ENCODE measurements around the gene AUTS2.
"Not testable (repeated sequence)": the region's sequence is repeated elsewhere in the genome, so short reads cannot be mapped to it uniquely, and the experiment has no call there.

The AUTS2 gene

DNA sequence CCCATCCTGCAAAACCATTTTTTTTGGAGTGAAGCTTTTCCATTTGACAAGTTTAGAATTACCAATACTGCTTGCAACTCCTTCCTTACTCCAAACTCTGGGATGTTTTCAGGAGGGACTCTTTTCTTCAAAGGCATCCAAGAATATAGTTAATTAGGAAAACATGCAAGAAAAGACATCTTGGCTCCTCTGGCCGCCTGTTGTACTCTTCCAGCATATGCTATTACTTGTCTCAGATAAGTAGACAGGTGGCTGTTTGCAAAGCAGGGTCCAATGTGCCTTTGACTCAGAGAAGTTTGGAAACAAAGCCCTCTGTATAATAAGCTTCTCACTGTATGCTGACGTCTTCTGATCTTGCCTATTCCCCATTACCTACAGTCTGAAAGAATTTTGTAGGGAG lies 746.5 kb downstream of the AUTS2 start:
- DNase-seq: no peak

DNA sequence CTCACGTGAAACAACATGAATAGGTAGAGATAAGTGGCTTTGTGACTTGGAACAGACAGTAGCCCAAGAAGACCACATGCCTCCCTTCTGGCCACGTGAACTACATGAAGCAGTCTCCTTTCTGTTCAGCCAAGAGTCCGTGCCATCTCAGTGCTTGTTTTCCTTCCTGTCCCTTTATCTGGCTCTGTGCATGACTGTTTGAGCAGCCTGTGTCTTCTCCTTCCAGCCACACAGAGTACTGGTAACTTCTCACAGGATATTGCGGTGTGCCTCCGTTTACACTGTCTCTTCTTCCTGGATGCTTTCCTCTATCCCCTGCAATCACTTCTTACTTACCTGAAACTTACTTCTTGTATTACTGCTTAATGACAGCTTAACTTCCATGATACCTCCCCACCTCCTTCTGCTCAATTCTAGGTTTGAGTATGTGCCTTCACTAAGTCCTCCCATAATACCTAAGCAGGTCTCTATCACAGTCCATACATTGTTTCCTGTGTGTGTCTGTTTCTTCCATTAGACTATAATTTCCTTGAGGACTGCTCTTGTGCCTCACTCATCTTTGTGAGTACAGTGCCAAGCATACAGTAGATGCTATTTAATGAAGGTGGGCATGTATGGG lies 748.7 kb downstream of the AUTS2 start:
- no peak for DNase-seq

DNA sequence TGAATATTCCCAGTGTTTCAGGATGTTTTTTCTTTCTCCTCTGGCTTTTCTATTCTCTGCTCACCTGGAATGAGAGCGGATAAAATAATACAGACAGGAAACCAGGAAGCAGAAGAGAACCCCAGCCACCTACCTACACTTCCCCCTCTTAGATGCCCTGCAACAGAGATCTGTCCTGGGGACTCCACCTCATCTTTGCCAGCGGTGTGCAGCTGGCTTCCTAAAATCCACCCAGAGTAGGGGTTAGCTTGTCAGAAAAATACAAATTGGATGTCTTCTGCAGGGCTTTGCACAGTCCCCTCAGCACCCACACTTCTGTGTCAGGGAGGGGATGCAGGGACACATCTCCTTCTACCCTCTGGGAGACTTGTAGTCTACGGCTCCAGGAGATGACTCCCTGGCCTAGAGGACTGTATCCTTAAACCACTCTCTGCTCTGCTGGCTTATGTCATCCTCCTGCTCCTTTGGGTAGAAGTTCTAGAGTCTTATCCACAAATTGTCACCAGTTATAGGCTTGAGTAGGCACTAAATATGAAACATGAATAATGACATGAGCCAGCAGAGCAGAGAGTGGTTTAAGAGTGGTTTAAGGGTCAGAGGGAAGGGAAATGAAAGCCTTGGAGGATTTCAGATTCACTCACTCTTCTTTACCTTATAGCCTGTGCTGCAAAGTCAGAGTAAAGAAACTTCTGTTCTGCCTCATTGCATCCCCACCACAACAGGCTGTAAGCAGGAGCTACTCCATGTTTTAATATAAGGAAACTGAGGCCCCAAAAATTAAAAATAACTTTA lies 749.4 kb downstream of the AUTS2 start:
- no peak for DNase-seq

DNA sequence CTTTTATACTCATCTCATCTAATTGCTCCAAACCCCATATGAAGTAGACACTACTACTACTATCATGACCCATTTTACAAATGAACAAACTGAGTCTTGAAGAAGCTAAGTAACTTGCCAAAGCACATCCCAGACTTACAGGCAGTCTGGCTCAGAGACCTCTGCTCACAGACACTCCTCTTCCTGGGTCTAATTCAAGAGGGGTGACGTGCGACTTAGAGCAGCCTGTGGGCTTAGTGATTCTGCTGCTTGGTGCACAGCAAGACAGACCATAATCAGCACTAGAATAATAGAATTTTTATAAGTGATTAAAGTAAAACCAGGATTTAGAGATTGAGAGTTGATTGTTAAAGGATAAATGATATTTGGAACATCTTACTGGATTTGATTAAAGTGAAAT lies 750.8 kb downstream of the AUTS2 start:
- no peak for DNase-seq

DNA sequence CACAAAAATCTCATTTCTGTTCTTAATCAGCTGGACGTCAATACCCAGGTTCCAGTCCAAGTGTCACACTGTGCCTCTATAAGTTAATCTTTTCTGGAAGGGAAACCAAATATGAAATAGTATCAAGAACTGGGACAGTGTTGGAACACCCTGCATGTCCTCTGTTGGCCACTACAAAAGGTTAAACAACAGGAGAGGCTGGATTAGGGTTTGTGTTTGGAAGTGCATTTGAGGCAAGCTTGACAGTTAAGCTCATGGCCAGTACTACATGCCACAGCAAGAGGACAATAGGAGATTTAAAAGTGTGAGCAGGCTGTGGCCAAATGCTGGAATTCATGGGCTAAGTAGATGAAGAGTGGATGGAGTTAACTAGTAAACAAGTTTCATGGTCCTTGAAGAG lies 751.5 kb downstream of the AUTS2 start:
- DNase-seq: no peak

DNA sequence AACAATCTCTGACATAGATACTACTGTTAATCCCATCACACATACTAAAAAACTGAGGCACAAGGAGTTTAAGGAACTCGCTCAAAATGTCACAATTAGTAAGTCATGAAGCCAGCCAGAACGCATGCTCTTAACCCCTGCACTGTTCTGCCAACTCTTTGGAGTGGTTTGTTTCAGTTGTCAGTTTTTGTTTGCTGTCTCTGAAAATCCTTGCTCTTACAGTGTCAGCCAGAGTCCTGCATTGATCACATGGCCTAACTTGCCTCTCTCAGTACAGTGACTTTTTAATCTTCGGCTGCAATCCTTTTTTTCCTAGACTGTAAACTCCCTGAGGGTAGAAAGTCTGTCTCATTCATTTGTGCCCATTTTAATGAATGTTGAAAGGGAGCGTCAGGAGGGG lies 753.8 kb downstream of the AUTS2 start:
- no peak for DNase-seq

DNA sequence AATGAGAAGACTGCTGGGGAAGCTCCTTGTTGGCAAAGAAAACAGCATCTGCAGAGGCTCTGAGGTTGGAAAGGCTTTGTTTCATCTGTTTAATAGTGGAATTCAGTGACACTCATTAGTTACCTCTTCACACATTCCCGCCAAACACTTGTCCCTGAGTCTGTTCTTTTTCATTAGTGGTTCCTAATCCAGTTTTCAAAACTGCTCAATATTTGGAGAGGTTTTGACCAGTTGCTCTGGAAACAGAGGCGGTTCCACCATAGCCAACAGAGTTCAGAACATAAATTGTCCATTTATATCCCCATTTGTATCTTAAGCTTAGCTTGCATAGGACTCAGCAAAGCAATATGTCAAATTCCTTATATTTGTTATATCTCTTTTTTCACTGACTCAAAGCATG lies 754.6 kb downstream of the AUTS2 start:
- DNase-seq: no peak

DNA sequence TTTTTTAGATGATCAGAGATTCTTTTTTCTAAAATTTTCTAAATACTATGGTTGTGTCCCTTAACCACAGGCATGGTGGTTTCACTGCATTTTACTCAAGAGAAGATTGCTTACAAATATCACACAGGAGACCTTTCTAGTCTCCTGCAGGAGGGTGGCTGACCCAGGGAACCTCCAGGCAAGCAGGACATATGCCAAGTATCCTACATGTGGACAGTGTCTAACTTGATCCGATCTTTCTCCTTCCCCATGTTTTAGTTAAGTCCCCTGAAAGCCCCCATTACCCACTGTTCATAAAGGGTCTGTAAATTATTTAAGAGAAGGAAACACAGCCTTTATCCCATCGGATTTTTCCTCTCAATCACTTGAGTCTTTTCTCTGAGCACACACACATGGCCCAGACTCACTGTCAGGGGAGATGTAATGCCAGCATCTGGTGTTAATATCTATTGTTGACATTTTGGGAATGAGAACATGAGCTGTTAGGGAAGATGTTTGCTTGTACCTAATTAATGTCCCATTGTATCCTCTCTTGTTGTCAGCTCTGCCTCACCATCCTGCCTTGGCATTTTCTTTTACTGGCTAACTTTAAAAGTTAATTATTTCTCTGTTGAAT lies 755.2 kb downstream of the AUTS2 start:
- DNase-seq: no peak

DNA sequence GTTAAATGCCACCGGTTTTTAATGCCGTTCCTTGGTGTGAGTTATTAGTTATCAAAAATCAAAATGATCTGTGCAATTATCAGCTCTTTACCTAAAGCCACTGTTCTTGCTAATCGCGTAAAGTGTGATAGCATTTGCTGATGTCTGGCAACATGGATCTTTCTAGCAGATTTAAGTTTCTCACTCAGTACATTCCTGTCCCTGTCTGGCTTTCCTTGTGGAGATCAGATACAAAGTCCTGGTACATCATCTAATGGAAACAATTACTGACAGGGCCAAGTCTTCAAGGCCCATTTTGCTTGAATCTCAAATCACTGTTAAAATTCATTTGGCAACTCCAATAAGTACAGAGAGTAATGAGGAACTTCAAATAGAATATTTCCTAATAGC lies 755.7 kb downstream of the AUTS2 start:
- no peak for DNase-seq

DNA sequence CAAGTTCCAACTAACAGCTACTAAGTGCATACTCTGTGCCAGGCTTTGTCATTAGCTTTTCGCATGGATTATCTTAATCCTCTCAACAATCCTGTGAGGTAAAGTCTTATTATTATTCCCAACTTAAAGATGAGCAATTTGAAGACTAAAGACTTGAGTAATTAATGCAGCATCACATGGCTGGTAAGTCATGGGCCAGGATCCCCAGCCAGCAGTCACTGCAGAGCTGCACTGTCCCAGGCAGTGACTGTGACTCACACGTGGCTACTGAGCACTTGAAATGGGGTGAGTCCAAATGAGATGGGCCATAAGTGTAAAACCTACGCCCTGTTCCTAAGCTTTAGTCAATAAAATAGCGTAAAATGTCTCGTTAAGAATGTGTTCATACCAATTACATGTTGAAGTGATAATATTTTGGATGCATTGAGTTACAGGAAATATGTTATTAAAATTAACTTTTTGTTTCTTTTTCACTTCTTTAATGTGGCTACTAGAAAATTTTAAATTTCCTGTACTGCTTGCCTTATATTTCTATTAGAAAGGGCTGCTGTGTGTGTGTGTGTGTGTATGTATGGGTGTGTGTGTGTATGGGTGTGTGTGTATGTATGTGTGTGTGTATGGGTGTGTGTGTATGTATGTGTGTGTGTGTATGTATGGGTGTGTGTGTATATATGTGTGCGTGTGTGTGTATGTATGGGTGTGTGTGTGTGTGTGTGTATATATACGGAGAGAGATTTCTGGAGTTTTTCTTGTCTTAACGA lies 756.3 kb downstream of the AUTS2 start:
- DNase-seq: no peak

DNA sequence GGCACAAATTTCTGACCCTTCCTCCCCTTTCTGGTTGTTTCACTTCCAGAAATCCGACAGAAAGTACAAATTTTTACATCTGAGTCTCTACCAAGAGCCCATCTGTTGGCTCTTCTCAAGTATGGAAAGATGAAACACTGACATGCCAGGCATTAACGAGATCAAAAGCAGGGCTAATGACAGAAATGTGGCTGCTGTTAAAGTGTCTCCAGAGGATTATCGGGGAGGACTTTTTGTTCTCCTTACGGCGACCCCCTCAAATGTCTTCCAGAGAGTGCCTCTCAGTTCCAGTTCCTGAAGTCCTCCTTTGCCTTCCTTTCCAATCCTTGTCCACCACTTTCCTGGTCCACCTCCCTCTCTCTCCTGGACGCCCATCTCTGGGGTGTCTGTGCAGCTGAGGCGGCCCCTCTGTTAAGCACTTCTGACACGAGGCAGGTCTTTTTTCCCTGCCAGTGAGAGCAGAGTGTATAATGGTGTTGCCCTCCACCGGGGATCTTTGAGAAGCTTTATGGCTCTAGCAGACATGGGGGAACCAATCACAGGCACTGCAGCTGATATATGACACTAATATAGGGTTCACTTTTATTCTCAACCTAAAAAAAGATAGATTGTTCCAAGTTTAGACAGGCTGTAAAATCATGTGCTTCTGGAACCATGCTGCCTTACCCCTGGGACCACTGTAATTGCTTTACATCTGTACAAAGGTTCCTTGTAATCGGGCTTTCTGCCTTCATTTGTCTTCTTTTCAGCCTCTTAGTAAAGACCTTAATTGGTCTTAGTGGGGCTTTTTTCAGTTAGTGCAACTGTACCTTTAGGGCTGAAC lies 757.1 kb downstream of the AUTS2 start:
- no peak for DNase-seq

DNA sequence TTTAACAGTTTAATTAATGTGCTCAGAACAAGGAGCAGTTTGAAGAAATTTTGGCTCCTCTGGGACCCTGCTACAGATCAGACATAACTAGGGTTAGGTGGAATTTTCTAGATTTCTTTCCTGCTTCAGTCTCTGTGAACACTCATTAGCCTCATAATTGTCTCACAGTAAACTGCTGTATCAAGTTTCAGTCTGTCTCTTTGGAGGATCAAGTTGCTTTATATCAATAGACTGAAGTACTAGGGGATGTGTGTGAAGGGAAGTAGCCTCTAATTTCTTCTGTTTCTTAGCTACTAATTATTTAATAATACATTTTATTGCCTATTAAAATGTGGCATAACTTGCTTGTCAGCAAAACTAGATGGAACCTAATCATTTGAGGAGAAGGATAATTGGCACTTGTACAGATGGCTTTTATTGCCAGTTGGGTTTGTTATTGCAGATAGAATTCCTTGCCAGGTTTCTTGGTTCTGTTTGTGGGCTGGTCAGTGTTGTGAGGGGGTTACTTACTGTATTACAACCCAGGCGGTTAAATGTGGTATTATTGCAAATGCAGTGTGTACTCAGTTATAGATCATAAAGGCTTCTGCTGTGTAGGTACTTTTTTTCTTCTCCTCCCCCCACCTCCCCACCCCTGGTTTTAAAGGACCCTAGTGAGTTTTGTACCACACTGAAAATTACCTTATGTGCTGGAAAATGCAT lies 758.0 kb downstream of the AUTS2 start:
- no peak for DNase-seq

DNA sequence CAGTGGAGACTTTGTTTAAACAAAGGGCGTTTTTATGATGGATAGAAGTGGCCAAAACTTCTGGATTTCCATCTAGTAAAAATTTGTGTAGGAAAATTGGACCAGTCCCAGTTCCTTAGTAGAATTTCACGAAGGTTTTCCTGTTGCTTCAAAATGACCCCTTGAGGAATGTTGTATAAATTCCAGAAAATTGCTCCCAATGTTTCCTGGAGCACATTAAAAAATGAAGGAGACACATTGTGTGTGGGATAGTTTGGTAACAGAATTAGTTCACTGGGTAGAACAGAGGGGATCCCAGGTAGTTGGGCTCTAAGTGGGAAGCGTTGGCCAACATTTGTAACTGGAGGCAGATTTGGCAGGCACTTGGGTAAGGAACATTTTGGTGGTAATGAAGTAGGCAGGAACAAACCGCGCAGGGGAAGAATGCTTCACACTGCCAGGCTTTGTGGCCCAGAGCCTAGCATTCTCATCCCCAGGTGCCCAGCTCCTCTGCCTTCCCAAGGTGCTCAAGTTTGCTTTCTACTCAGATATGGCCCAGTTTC lies 758.6 kb downstream of the AUTS2 start:
- DNase-seq: no peak

DNA sequence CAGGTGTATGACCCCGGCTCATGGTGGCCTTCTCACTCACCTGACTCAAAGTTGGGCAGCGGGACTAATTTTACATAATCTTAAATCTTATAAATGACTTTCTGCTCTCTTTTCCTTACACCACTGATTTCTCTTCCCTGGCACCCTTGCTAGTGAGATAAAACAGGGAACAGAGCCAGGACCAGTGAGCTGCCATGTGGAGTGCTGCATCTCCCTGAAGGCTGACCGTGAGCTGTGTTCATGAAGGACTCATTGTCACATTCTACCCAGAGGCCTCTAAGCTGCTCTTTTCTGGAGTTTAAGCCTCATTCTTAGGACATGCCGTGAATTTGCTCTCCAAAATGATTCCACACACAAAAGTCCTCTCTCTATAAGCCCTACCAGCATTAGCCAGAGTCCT lies 762.3 kb downstream of the AUTS2 start:
- DNase-seq: no peak

DNA sequence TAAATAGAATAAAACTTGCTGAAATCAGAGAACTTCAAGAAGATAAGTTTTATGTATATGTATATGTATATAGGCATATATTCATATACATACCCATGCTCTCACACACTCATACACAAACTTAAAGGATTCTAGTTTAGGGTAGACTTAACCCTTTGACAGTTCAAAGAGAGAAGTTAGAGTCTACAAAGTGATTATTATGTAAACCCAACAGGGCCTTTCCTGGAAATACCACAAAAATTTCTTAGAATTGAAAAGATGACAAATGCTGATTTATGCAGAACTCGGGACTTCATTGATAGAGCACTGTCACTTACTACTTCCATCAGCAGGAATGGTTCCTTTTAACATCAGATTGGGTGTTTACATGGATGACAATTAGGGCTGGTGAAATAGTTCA lies 763.5 kb downstream of the AUTS2 start:
- peak; percentile 29 for DNase-seq

DNA sequence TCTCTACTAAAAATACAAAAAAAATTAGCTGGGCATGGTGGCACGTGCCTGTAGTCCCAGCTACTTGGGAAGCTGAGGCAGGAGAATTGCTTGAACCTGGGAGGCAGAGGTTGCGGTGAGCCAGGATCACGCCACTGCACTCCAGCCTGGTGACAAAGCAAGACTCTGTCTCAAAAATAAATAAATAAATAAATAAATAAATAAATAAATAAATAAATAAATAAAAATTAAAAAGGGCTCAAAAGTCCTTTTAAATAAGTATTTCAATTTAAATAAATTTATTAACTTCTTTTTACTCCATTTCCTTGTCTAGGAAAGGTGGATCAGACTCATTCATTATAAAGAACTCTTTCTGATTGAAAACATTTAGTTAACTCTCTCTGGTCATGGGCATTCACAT lies 766.1 kb downstream of the AUTS2 start:
- DNase-seq: not testable (repeated sequence)

DNA sequence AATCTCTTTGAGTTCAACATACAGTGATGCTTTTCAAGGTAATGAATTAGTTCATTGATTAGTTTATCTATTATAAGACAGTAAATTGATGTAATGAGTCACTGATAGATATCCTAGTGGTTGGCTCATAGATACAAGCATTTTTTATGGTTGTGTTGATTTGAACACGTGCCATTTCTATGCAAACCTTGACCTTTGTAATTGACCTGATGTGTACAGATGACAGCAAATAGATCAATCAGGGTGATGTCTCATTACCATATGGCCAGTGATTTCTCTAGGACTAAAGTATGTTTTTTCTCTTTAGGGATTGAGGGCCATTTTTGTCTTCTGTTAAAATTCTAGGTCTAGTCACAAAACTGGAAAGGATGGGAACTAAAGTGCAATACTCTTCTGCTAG lies 773.4 kb downstream of the AUTS2 start:
- DNase-seq: no peak

DNA sequence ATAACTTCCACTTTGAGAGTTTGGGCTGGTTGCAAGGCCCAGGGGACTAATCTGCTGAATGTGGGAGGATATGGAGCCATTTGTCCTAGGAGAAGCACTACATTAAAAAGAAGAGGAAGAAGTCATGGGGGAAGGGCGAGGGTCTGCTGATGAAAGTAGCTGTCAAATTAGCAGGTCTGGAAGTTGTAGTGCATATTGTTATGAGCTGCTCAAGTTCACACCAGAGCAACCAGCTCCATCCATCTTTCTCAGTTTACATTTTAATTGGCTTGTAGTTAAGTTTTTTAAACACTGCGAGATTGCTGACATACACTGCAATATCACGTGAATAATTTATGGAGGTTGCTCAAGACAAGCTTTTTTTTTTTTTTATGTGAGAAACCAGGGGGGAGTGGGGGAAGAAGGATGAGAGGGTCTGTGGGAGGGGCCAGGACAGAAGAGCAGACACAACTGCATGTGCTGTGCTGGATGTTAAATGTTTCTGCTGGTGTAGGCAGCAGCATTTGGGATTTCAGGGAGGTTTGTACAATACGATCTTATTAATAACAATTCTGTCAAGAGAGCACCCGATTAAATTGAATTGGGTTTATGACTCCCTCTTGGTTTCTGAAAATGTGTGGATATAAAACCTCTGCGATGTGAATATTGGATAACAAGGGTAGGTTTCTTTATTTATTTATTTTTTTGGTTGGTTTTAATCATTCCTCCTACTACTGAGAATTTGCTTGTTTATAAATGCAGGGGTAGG lies 774.7 kb downstream of the AUTS2 start:
- no peak for DNase-seq

DNA sequence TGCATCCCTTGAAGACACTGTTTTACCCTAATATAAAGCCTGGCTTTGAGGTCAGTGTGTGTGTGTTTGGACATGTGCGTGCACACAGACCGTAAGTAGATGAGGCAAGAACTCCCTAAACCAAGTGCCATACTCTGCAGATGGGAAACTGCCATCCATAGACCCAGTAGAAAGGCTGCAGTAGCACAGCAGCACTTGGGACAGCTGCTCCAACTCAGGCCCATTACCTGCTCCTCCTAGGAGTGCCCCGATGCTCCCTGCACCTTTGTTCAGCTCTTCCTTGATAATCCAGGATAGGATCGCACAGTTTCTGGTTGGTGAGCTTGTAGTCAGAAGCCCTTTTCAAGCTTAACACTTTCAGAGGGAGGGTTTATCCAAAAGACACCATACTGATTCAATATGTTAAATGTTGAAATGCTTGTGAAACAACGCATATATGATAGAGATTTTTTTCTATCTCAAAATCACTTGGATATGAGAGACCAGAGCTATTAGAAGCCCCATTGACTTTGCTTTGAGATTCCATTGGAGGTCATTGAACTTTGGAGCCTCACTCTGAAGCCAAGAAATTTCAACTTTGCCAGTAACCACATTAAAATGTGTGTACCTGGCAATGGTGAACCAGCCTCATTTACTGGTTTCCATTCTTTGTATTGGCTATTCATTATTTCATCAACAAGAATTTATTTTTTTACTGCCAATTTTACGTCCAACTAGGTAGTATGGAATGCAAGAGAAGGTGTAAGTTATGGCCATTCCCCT lies 776.7 kb downstream of the AUTS2 start:
- no peak for DNase-seq

DNA sequence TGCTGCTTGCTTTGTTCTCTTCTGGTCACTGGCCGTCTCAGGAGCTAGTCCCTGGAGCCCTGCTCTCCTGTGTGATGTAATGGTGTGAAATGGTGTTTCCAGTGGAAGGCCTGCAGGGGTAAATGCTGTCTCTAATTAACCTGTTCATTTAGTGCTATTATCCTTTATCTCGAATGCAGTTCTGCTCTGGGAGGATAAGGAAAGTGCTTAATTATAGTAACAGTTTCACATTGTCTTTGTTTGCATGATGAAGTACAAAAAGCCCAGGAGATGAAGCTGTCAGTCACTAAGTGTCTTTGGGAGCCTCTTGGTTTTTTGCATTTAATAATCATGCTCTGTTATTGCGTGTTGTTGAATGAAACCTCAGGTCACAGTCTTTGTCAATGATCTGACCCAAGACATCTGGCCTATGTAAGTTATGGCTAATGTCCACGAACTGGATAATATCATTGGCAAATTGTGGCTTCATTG lies 778.3 kb downstream of the AUTS2 start:
- DNase-seq: no peak

All from GF-D8 (cell line).